Subcutaneous abdominal adipose tissue (tissue), 5 donors: ENCODE data around the gene SLCO2A1.

Experiments
- H3K27ac ChIP-seq: one replicate; pipeline ENCODE4 v1.7.0; 2013; ENCODE audit warnings: low read depth, mild to moderate bottlenecking, inconsistent platforms, low read length, moderate library complexity
- H3K27me3 ChIP-seq, 5 donors: one replicate each; pipeline ENCODE4 v1.7.0; 2013; ENCODE audit warnings: low read length in 5 of 5, inconsistent platforms in 1 of 5; ENCODE audit not compliant: control insufficient read depth in 5 of 5, insufficient read depth in 4 of 5
- H3K36me3 ChIP-seq, 5 donors: one replicate each; pipeline ENCODE4 v1.7.0; 2013; ENCODE audit warnings: low read length in 5 of 5; ENCODE audit not compliant: control insufficient read depth in 5 of 5, insufficient read depth in 5 of 5
- H3K4me1 ChIP-seq, 5 donors: one replicate each; pipeline ENCODE4 v1.7.0; 2013; ENCODE audit warnings: low read length in 5 of 5, mild to moderate bottlenecking in 3 of 5, moderate library complexity in 1 of 5; ENCODE audit not compliant: control insufficient read depth in 5 of 5, insufficient read depth in 5 of 5
- H3K4me3 ChIP-seq, 5 donors: one replicate each; pipeline ENCODE4 v1.7.0; 2013; ENCODE audit warnings: low read length in 5 of 5, low read depth in 1 of 5
- H3K9ac ChIP-seq, 5 donors: one replicate each; pipeline ENCODE4 v1.7.0; 2013; ENCODE audit warnings: low read length in 5 of 5, mild to moderate bottlenecking in 4 of 5, moderate library complexity in 3 of 5
- H3K9me3 ChIP-seq, 5 donors: one replicate each; pipeline ENCODE4 v1.7.0; 2013; ENCODE audit warnings: low read length in 5 of 5; ENCODE audit not compliant: control insufficient read depth in 5 of 5
- donor health status: healthy.
- donor health status: healthy.
- donor health status: healthy.
- donor health status: healthy.
- donor health status: healthy.

SLCO2A1 gene

GRCh38 chr3:133945381-133946095, 84.2 kb downstream of the SLCO2A1 start:
- H3K27ac ChIP-seq: no peak overlapping the region
- H3K9me3 ChIP-seq: no peaks in the 10 kb centered on the region
- no peak overlapping the region for H3K9ac ChIP-seq
- H3K27me3 ChIP-seq: no peaks in the 10 kb centered on the region
- no peak overlapping the region for H3K4me3 ChIP-seq
- H3K36me3 ChIP-seq: no peaks in the 10 kb centered on the region
- H3K4me1 ChIP-seq: peaks cover 6 to 58% (median 14%) of the 10 kb centered on the region in 5 donors

GRCh38 chr3:133944641-133945380, 84.9 kb downstream of the SLCO2A1 start:
- H3K9me3 ChIP-seq: no peaks in the 10 kb centered on the region
- no peak overlapping the region for H3K4me3 ChIP-seq
- no peak overlapping the region for H3K9ac ChIP-seq
- H3K36me3 ChIP-seq: no peaks in the 10 kb centered on the region
- no peak overlapping the region for H3K27ac ChIP-seq
- no peaks in the 10 kb centered on the region for H3K27me3 ChIP-seq
- H3K4me1 ChIP-seq: peaks cover 6 to 58% (median 14%) of the 10 kb centered on the region in 5 donors

GRCh38 chr3:133944181-133944580, 85.5 kb downstream of the SLCO2A1 start:
- Histone ChIP-seq H3K9me3 (no peaks in the 10 kb centered on the region), H3K27me3 (no peaks in the 10 kb centered on the region), H3K36me3 (no peaks in the 10 kb centered on the region), H3K27ac (no peak overlapping the region), H3K4me1 (peaks cover 6 to 54% (median 14%) of the 10 kb centered on the region in 5 donors), H3K9ac (no peak overlapping the region), H3K4me3 (no peak overlapping the region)

GRCh38 chr3:133943639-133944141, 86.0 kb downstream of the SLCO2A1 start:
- H3K36me3 ChIP-seq: no peaks in the 10 kb centered on the region
- peaks cover 6 to 49% (median 14%) of the 10 kb centered on the region in 5 donors for H3K4me1 ChIP-seq
- H3K9ac ChIP-seq: no peak overlapping the region
- H3K27me3 ChIP-seq: no peaks in the 10 kb centered on the region
- no peak overlapping the region for H3K27ac ChIP-seq
- no peaks in the 10 kb centered on the region for H3K9me3 ChIP-seq
- H3K4me3 ChIP-seq: no peak overlapping the region

GRCh38 chr3:133943031-133943535, 86.6 kb downstream of the SLCO2A1 start:
- Histone ChIP-seq H3K9me3 (no peaks in the 10 kb centered on the region), H3K36me3 (no peaks in the 10 kb centered on the region), H3K4me1 (peaks cover 5 to 43% (median 14%) of the 10 kb centered on the region in 5 donors), H3K27ac (no peak overlapping the region), H3K9ac (no peak overlapping the region), H3K27me3 (no peaks in the 10 kb centered on the region), H3K4me3 (no peak overlapping the region)

GRCh38 chr3:133941415-133941821, 88.3 kb downstream of the SLCO2A1 start:
- H3K4me1 ChIP-seq: peaks cover 4 to 37% (median 19%) of the 10 kb centered on the region in 5 donors
- no peak overlapping the region for H3K27ac ChIP-seq
- H3K36me3 ChIP-seq: no peaks in the 10 kb centered on the region
- no peak overlapping the region for H3K4me3 ChIP-seq
- no peaks in the 10 kb centered on the region for H3K9me3 ChIP-seq
- H3K27me3 ChIP-seq: no peaks in the 10 kb centered on the region
- no peak overlapping the region for H3K9ac ChIP-seq

- no peaks in the 10 kb centered on the region for H3K9me3 ChIP-seq
- H3K4me1 ChIP-seq: peaks cover 3 to 28% (median 19%) of the 10 kb centered on the region in 5 donors
- H3K36me3 ChIP-seq: no peaks in the 10 kb centered on the region
- no peak overlapping the region for H3K9ac ChIP-seq
- no peaks in the 10 kb centered on the region for H3K27me3 ChIP-seq
- H3K27ac ChIP-seq: no peak overlapping the region
- H3K4me3 ChIP-seq: no peak overlapping the region
Observed at GRCh38 chr3:133940536-133940935, 89.2 kb downstream of the SLCO2A1 start.

- H3K4me1 ChIP-seq: peaks cover 3 to 17% (median 15%) of the 10 kb centered on the region in 5 donors
- no peak overlapping the region for H3K4me3 ChIP-seq
- H3K9me3 ChIP-seq: no peaks in the 10 kb centered on the region
- H3K27me3 ChIP-seq: no peaks in the 10 kb centered on the region
- H3K36me3 ChIP-seq: no peaks in the 10 kb centered on the region
- H3K9ac ChIP-seq: no peak overlapping the region
- no peak overlapping the region for H3K27ac ChIP-seq
Observed at GRCh38 chr3:133939463-133939835, 90.3 kb downstream of the SLCO2A1 start.

GRCh38 chr3:133938770-133939462, 90.8 kb downstream of the SLCO2A1 start:
- Histone ChIP-seq H3K27ac (no peak overlapping the region), H3K36me3 (no peaks in the 10 kb centered on the region), H3K27me3 (no peaks in the 10 kb centered on the region), H3K9me3 (no peaks in the 10 kb centered on the region), H3K4me1 (peaks cover 3 to 12% (median 10%) of the 10 kb centered on the region in 5 donors), H3K4me3 (no peak overlapping the region), H3K9ac (no peak overlapping the region)
